Karpas-422 (cell line): Measurements from ENCODE around the gene CFTR. TPM values are rescaled to one million over a fixed set of nuclear protein-coding genes. Genes with fewer than 3 reads are reported as not detected.

Source experiments
- DNase-seq: peaks from one replicate; pipeline ENCODE4 v3.0.0-alpha.2; 2015
- H2AFZ ChIP-seq: fragments of 200-600 bp; sonication (generic); 2 replicates; pipeline ENCODE4 v1.6.1; 2014; ENCODE audit warnings: antibody characterized with exemption, low read length, mixed read lengths
- H3K27ac ChIP-seq: fragments of 200-600 bp; sonication (generic); 2 replicates; pipeline ENCODE4 v1.5.1; 2014; ENCODE audit warnings: mild to moderate bottlenecking, low read length, moderate library complexity
- H3K27me3 ChIP-seq: fragments of 200-600 bp; sonication (generic); 2 replicates; pipeline ENCODE4 v1.6.1; 2014; ENCODE audit warnings: low read length, mixed read lengths
- H3K36me3 ChIP-seq: fragments of 200-600 bp; sonication (generic); 2 replicates; pipeline ENCODE4 v1.6.1; 2014; ENCODE audit warnings: low read length, mixed read lengths; ENCODE audit not compliant: insufficient read depth
- H3K4me1 ChIP-seq: fragments of 200-600 bp; sonication (generic); 2 replicates; pipeline ENCODE4 v1.6.1; 2014; ENCODE audit warnings: mild to moderate bottlenecking, low read length, mixed read lengths
- H3K4me2 ChIP-seq: fragments of 200-600 bp; sonication (generic); 2 replicates; pipeline ENCODE4 v1.6.1; 2014; ENCODE audit warnings: low read length, low read depth, mild to moderate bottlenecking; ENCODE audit not compliant: poor library complexity, severe bottlenecking
- H3K4me3 ChIP-seq: fragments of 200-600 bp; sonication (generic); 2 replicates; pipeline ENCODE4 v1.5.1; 2014; ENCODE audit warnings: mild to moderate bottlenecking, antibody characterized with exemption, low read length, mixed read lengths
- H3K79me2 ChIP-seq: fragments of 200-600 bp; sonication (generic); 2 replicates; pipeline ENCODE4 v1.6.1; 2014; ENCODE audit warnings: mild to moderate bottlenecking, low read length, mixed read lengths
- H3K9ac ChIP-seq: fragments of 200-600 bp; sonication (generic); 2 replicates; pipeline ENCODE4 v1.6.0; 2014; ENCODE audit warnings: low read length
- H3K9me2 ChIP-seq: fragments of 200-600 bp; sonication (generic), shearing (Covaris generic); replicated peaks from 2 replicates; pipeline ENCODE4 v1.6.0; 2014; ENCODE audit warnings: mild to moderate bottlenecking, low read length, moderate library complexity; ENCODE audit not compliant: insufficient read depth
- H3K9me3 ChIP-seq: fragments of 300-700, 200-600 bp; sonication (generic); 2 replicates; pipeline ENCODE4 v1.6.1; 2014; ENCODE audit warnings: low read length, mixed read lengths
- H4K20me1 ChIP-seq: fragments of 200-600 bp; sonication (generic); 2 replicates; pipeline ENCODE4 v1.6.1; 2014; ENCODE audit warnings: mild to moderate bottlenecking, antibody characterized with exemption, low read length, low read depth; ENCODE audit not compliant: insufficient read depth
- total RNA-seq: library from RNA; depleted of rRNA; stranded (reverse); fragments of >200 nt; shearing (Covaris generic); gene quantifications from 2 replicates; pipeline ENCODE4 v1.2.3, GENCODE V29; 2014; ENCODE audit warnings: low replicate concordance

CFTR gene
- total RNA-seq, 1 experiment from 2014 or later = not detected

DNA sequence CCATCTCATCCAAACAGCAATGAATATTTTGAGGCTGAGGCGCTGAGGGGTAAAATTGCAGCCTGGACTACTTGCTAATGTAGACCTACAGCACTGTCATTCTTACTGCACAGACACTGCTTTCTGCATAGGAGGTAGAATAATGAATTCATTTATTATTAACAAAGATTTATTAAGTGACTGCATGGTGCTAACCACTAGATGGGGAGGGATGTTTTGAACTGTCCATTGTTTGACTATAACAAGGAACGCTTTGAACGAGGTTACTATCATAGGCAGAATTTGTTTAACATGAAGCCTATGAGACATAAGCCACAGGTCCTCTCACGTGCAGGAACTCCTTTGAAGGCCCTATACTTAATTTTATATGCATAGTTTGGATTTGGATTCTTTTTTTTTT is 143.8 kb downstream of the CFTR start:
- no peaks in the 10 kb centered on the region for H3K36me3 ChIP-seq
- no peak overlapping the region for H2AFZ ChIP-seq
- no peaks in the 10 kb centered on the region for H3K27me3 ChIP-seq
- no peaks in the 10 kb centered on the region for H4K20me1 ChIP-seq
- H3K9ac ChIP-seq = no peak overlapping the region
- H3K9me3 ChIP-seq = no peaks in the 10 kb centered on the region
- H3K27ac ChIP-seq = no peak overlapping the region
- H3K79me2 ChIP-seq = no peaks in the 10 kb centered on the region
- no peaks in the 10 kb centered on the region; the same call in 1 of the 2 replicates for H3K9me2 ChIP-seq
- no peaks in the 10 kb centered on the region for H3K4me1 ChIP-seq
- DNase-seq = no peak
- H3K4me3 ChIP-seq = no peak overlapping the region
- H3K4me2 ChIP-seq = no peak overlapping the region

- H3K79me2 ChIP-seq = no peaks in the 10 kb centered on the region
Measured at GRCh38 chr7:117630501-117630900, 150.7 kb downstream of the CFTR start.

DNA sequence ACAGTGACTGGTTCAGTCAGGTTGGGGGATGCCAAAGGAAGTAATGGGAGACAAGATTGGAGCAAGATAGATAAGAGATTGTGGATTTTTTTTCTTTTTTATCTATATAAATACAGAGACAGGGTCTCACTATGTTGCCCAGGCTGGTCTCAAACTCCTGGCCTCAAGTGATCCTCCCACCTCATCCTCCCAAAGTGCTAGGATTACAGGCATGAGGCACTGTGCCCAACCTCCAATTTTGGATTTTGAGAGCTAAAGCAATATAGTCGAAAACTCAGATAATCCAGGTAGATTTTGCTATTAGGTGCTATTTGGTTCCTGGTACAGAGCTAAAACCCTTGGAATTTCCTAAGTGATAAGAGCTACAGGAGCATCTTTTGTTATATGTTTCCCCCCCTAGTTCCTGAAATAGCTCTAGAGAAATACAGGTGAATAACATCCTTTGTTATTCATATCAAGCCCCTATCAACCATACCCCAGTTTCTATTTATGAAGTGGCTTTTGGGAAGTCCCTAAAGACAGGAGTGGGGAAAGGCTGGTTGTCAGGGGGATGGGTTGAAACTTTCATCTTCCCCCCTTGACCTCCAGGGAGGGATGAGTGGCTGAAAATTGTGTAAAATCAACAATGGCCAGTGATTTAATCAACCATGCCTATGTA is 151.2 kb downstream of the CFTR start:
- H3K4me3 ChIP-seq = no peak overlapping the region
- H3K27me3 ChIP-seq = no peaks in the 10 kb centered on the region
- H3K79me2 ChIP-seq = no peaks in the 10 kb centered on the region
- H3K9me2 ChIP-seq = no peaks in the 10 kb centered on the region
- no peak overlapping the region for H3K9ac ChIP-seq
- no peak overlapping the region for H2AFZ ChIP-seq
- no peaks in the 10 kb centered on the region for H3K9me3 ChIP-seq
- no peaks in the 10 kb centered on the region for H3K36me3 ChIP-seq
- H3K4me2 ChIP-seq = no peak overlapping the region
- no peaks in the 10 kb centered on the region for H4K20me1 ChIP-seq
- no peaks in the 10 kb centered on the region for H3K4me1 ChIP-seq
- DNase-seq = no peak
- no peak overlapping the region for H3K27ac ChIP-seq

More at GRCh38 chr7:117630501-117630900, 150.7 kb downstream of the CFTR start:
- Histone ChIP-seq H3K9me3 (no peaks in the 10 kb centered on the region), H3K9me2 (no peaks in the 10 kb centered on the region), H2AFZ (no peak overlapping the region), H3K4me3 (no peak overlapping the region), H3K4me2 (no peak overlapping the region), H3K36me3 (no peaks in the 10 kb centered on the region), H3K9ac (no peak overlapping the region), H4K20me1 (no peaks in the 10 kb centered on the region), H3K4me1 (no peaks in the 10 kb centered on the region), H3K27me3 (no peaks in the 10 kb centered on the region), H3K27ac (no peak overlapping the region)
- no peak for DNase-seq

DNA sequence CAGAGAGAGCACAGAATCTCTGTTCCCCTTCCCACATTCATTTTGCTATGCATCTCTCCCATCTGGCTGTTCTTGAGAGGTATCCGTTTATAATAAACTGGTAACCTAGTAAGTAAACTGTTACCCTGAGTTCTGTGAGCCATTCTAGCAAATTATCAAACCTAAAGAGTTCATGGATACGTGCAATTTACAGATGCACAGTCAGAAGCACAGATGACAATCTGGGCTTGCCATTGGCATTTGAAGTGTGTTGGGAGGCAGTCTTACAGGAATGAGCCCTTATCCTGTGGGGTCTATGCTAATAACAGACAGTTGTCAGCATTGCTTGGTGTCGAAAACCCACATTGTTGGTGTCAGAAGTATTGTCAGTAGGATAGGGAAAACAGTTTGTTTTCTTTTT is 151.8 kb downstream of the CFTR start:
- Histone ChIP-seq H4K20me1 (no peaks in the 10 kb centered on the region), H3K4me1 (no peaks in the 10 kb centered on the region), H3K9ac (no peak overlapping the region), H3K9me3 (no peaks in the 10 kb centered on the region), H3K36me3 (no peaks in the 10 kb centered on the region), H2AFZ (no peak overlapping the region), H3K27ac (no peak overlapping the region), H3K4me2 (no peak overlapping the region), H3K9me2 (no peaks in the 10 kb centered on the region), H3K27me3 (no peaks in the 10 kb centered on the region), H3K4me3 (no peak overlapping the region), H3K79me2 (no peaks in the 10 kb centered on the region)
- no peak for DNase-seq

GRCh38 chr7:117637937-117638336 is 158.1 kb downstream of the CFTR start:
- H3K27ac ChIP-seq = no peak overlapping the region
- H3K27me3 ChIP-seq = no peaks in the 10 kb centered on the region
- H3K4me2 ChIP-seq = no peak overlapping the region
- no peak overlapping the region for H2AFZ ChIP-seq
- H3K9me3 ChIP-seq = no peaks in the 10 kb centered on the region
- H3K9me2 ChIP-seq = no peaks in the 10 kb centered on the region
- no peaks in the 10 kb centered on the region for H4K20me1 ChIP-seq
- H3K79me2 ChIP-seq = no peaks in the 10 kb centered on the region
- DNase-seq = no peak
- H3K36me3 ChIP-seq = no peaks in the 10 kb centered on the region
- H3K4me1 ChIP-seq = no peaks in the 10 kb centered on the region
- no peak overlapping the region for H3K4me3 ChIP-seq
- no peak overlapping the region for H3K9ac ChIP-seq

GRCh38 chr7:117639966-117640365 is 160.1 kb downstream of the CFTR start:
- no peaks in the 10 kb centered on the region for H3K9me3 ChIP-seq
- H3K9ac ChIP-seq = no peak overlapping the region
- no peak for DNase-seq
- H2AFZ ChIP-seq = no peak overlapping the region
- no peak overlapping the region for H3K27ac ChIP-seq
- H3K9me2 ChIP-seq = no peaks in the 10 kb centered on the region
- H3K27me3 ChIP-seq = no peaks in the 10 kb centered on the region
- H3K79me2 ChIP-seq = no peaks in the 10 kb centered on the region
- H3K36me3 ChIP-seq = no peaks in the 10 kb centered on the region
- no peaks in the 10 kb centered on the region for H3K4me1 ChIP-seq
- no peak overlapping the region for H3K4me2 ChIP-seq
- no peak overlapping the region for H3K4me3 ChIP-seq
- no peaks in the 10 kb centered on the region for H4K20me1 ChIP-seq

- no peak overlapping the region for H3K9ac ChIP-seq
- H3K36me3 ChIP-seq = no peaks in the 10 kb centered on the region
- H3K9me3 ChIP-seq = no peaks in the 10 kb centered on the region
- H3K79me2 ChIP-seq = no peaks in the 10 kb centered on the region
- H2AFZ ChIP-seq = no peak overlapping the region
- no peaks in the 10 kb centered on the region for H3K27me3 ChIP-seq
- no peaks in the 10 kb centered on the region for H4K20me1 ChIP-seq
- no peaks in the 10 kb centered on the region for H3K4me1 ChIP-seq
- H3K27ac ChIP-seq = no peak overlapping the region
- no peak overlapping the region for H3K4me3 ChIP-seq
- H3K4me2 ChIP-seq = no peak overlapping the region
- no peaks in the 10 kb centered on the region for H3K9me2 ChIP-seq
- no peak for DNase-seq
Measured at GRCh38 chr7:117640465-117640864, 160.6 kb downstream of the CFTR start.

DNA sequence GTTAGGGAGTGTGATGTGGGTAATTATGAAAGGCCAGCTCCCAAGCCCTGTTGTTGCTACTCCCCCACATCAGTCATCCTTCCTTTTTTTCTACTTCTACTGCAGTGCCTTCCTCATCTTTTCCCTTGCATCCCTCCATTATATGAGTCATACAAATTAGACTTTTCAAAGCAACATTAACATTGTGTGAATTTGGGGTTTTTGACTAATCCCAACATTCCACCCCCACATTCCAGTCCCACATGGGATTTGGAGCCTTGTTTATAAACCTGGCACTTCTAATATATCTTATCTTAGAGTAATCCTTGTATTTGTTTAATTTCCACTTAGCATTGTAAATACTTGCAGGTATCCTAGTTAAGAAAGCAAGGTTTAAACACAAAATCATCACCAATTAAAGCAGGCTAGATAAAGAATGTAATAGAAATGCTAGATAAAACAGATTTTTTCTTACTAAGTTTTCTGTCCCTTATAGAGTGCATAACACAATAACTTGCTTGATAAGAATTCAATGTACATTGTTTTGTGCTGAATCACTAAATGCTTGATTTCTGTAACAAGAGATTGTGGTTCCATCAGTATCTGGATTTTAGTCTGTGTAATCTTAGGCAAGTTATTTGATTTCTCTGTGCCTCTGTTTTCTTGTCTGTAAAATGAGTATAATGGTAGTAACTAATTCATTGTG is 165.8 kb downstream of the CFTR start:
- no peaks in the 10 kb centered on the region for H3K36me3 ChIP-seq
- H3K9ac ChIP-seq = no peak overlapping the region
- H3K4me3 ChIP-seq = no peak overlapping the region
- no peaks in the 10 kb centered on the region for H3K4me1 ChIP-seq
- H3K79me2 ChIP-seq = no peaks in the 10 kb centered on the region
- H4K20me1 ChIP-seq = no peaks in the 10 kb centered on the region
- H2AFZ ChIP-seq = no peak overlapping the region
- H3K27me3 ChIP-seq = no peaks in the 10 kb centered on the region
- DNase-seq = no peak
- H3K27ac ChIP-seq = no peak overlapping the region
- H3K9me2 ChIP-seq = no peaks in the 10 kb centered on the region
- no peak overlapping the region for H3K4me2 ChIP-seq
- H3K9me3 ChIP-seq = no peaks in the 10 kb centered on the region
